Gastrocnemius medialis (tissue), 4 donors: ENCODE measurements around the gene UTP4.

Source experiments
- CTCF ChIP-seq, 5 experiments: fragments of 450-650 bp in 3 of 5; fragments of 200-600 bp in 2 of 5; sonication (generic) in 2 of 5; IDR thresholded peaks in 4 of 5; conservative IDR thresholded peaks in 1 of 5; 1 replicate in 4 of 5; 2 replicates in 1 of 5; pipeline ENCODE4 v1.5.1; 2016 to 2019; ENCODE audit warnings: antibody characterized with exemption in 5 of 5, mild to moderate bottlenecking in 3 of 5, moderate library complexity in 3 of 5
- POLR2A ChIP-seq, 2 donors: fragments of 450-650 bp; IDR thresholded peaks; one replicate each; pipeline ENCODE4 v1.6.1; 2017; ENCODE audit warnings: antibody characterized with exemption in 2 of 2, mild to moderate bottlenecking in 2 of 2, moderate library complexity in 2 of 2

- TF ChIP-seq CTCF (IDR thresholded peaks at IDR 0.05 in 4 of 5, conservative IDR thresholded peaks at IDR 0.05 in 1 of 5) (no peak), POLR2A (IDR thresholded peaks at IDR 0.05) (no peak)
Observed at GRCh38 chr16:69094501-69094900, 37.9 kb upstream of the UTP4 start.
